HG03521 (cell line): ENCODE data around the gene SRBD1.
A peak's percentile ranks its signal among the peaks of the same experiment; 100 is the strongest.

Experiments
- ATAC-seq: cut with Tn5 transposase; IDR thresholded peaks from one replicate; pipeline ENCODE4 v1.9.1; 2021; ENCODE audit warnings: mild to moderate bottlenecking, moderate library complexity; ENCODE audit not compliant: unreplicated experiment

SRBD1 gene

DNA sequence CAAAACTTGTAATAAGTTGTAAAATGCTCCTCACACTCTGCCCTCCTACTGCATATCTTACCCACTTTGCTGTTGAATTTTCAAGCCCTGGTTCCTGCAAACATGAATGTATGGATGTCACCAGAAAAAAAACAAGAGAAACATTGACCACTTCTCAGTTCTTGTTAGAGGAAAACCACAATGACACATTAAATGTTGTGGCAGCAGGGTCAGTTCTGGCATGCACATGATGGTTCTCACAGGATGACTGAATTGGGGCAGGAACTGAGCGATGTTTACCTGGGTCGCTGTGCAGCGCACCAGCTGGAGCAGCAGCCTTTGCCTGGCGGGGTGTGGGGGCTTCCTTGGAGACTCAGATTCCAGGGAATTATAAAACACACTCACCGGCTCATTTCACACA, 26.4 kb upstream of the SRBD1 start:
- ATAC-seq: peak; percentile 79

DNA sequence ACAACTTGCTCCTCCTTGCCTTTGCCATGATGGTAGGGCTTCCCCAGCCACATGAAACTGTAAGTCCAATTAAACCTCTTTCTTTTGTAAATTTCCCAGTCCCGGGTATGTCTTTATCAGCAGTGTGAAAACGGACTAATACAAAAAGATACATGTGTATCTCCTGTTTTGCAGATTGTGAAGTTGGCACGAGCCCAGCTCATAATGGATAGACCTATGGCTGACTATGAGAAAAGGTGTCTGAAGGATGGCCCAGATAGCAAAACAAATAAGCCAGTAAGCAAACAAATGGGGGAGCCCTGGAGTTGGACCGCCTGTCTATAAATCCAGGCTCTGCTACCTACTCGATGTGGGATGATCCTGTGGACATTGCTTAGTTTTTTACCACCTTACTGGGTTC, 24.9 kb upstream of the SRBD1 start:
- ATAC-seq: no peak

GRCh38 chr2:45634223-45634622, 23.2 kb upstream of the SRBD1 start:
- no peak for ATAC-seq

GRCh38 chr2:45631955-45632354, 20.9 kb upstream of the SRBD1 start:
- no peak for ATAC-seq

DNA sequence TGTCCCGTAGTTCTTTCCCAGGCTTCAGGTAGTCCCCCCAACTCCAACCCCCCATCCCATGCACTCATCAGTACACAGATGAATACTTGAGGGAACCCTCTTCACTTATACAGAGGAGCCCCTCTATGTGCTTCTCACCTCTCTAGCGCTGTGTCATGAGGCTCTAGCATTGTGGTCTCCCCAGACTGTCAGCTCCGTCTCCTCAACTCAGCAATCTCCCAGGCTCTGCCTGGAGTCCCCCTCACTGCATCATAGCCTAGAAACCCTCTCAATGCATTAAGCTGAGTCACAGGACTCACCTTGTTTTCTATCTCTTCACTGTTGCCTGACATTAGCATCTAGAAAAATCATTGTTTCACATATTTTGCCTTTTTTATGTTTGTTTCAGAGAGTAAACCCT, 20.3 kb upstream of the SRBD1 start:
- no peak for ATAC-seq

GRCh38 chr2:45629971-45630370, 18.9 kb upstream of the SRBD1 start:
- no peak for ATAC-seq

GRCh38 chr2:45627911-45628310, 16.8 kb upstream of the SRBD1 start:
- ATAC-seq: no peak

DNA sequence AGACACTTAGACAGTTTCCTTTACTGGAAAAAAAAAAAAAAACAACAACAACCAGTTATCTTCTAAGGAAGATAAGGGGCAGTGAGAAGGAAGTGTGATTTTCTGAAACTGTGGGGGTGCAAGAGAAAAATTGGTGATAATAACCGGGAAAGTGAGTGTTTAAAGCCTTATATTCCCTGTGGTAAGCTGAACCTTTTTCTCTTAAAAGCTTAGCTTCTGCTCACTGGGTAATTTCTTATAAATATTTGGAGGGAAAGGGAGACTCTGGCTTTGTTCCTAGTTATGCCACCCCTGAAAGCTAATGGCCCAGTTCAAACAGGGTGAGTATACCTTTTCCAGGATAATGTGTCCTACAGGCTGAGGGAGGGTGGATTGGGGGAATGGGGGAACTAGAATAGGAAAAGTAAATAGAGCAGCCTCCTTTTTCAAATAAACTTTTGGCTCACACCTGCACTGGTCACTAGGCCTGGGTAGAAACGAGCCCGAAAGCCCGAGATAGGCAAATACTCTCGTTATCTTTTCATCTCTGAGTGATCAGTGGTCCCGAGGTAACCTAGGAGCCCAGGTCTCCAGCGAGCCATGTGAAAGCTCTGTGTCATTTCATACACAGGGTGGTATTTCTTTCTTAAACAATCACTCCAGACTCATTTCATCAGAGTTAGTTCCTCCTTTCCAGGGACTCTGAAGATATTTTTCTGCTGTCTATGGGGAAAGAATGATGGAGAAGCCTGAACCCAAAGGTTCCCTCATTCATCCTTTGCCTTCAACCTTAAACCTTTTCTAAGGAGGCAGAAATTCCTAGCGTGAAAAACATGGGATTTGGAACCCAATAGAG, 15.5 kb upstream of the SRBD1 start:
- ATAC-seq: no peak

GRCh38 chr2:45625824-45626223, 14.8 kb upstream of the SRBD1 start:
- no peak for ATAC-seq

DNA sequence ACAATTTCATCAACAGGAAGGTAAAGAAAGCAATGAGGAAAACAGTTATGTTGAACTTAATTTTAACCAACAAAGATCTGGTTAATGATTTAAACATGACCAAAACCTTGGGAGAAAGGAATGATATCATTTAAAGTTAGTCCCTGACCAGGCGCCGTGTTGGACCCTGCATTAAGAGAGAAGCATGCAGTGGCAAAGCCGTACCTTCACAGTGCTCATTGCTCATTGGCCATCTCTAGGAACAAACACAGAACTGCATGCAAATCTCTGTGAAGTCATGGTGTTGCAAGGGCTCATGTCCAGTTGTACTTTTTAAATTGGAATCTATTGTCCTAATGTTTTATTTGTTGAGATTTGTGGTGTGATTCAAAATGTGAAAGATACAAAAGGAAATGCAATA, 12.0 kb upstream of the SRBD1 start:
- no peak for ATAC-seq

- ATAC-seq: no peak
These were observed 11.4 kb upstream of the SRBD1 start for GRCh38 chr2:45622336-45623075.

GRCh38 chr2:45617496-45617895, 6.4 kb upstream of the SRBD1 start:
- ATAC-seq: no peak

DNA sequence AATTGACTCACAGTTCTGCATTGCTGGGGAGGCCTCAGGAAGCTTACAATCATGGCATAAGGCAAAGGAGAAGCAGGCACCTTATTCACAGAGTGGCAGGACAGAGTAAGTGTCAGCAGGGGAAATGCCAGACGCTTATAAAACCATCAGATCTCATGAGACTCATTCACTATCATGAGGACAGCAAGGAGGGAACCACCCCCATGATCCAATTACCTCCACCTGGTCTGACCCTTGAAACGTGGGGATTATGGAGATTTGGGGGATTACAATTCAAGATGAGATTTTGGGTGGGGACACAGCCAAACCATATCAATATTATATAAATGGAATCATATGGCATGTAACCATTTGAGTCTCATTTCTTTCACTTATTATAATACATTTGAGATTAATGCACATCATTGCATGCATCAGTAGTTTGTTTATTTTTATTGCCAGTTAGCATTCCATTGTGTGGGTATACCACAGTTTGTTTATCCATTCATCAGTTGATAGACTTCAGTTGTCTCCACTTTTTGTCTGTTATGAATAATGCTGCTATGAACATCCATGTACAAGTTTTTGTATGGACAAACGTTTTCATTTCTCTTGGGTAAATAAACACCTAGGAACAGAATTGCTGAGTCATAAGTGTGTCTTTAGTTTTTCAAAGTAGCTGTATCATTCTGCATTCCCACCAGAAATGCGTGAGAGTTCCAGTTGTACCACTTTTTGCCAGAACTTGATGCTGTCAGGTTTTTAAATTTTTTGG, 5.8 kb upstream of the SRBD1 start:
- no peak for ATAC-seq

- no peak for ATAC-seq
These were observed 3.9 kb upstream of the SRBD1 start for GRCh38 chr2:45614871-45615415.

- no peak for ATAC-seq
These were observed 3.3 kb upstream of the SRBD1 start for GRCh38 chr2:45614330-45614729.

- no peak for ATAC-seq
These were observed 1.7 kb upstream of the SRBD1 start for GRCh38 chr2:45612731-45613130.

- no peak for ATAC-seq
These were observed 1.2 kb upstream of the SRBD1 start for GRCh38 chr2:45612285-45612684.

DNA sequence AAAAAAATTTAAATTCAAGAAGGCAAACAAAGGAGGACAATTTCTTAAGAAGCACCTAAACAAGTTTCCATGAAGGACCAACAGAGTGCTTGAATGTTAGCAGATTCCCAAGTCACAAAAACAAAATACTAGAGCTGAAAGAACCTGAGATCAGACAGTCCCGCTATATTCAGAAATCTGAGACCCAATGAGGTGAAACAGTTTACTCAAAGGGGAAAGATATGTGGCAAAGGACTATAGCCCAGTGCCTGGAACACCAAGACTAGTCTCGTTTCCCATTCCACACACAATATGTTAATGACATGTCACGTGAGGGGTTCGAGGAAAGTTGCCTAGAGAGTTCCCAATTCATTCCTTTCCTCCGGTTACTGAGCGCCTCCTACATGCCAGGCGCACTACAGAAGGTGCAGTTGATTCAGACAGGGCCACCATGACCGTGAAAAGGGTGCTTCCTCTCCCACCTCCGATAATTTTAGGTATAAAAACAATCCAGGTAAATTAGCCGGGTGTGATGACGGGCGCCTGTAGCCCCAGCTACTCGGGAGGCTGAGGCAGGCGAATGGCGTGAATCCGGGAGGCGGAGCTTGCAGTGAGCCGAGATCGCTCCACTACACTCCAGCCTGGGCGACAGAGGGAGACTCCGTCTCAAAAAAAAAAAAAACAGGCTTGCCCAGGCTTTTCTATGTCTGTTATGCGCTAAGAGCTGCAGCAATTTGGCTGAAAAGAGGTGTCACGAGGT, 617 bp downstream of the SRBD1 start:
- peak; percentile 28 for ATAC-seq

DNA sequence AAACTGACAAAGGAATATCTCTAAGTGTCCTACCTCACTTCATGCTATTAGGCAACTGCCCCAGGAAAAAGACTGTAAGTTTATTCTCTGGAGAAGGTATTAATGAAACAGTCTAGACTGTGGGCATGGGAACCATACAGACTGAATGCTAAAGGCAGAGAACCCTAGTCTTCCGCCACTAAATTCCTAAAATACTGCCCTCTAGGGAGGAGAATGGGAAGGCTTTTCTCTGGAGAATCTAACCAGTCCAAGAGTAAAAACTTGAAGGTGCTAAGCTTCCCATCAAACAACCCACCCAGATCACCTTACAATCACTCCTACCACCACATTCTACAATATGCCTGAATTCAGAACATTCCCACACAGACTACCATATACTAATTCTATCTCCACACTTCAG, 3.4 kb downstream of the SRBD1 start:
- no peak for ATAC-seq

- ATAC-seq: no peak
These were observed 4.3 kb downstream of the SRBD1 start for GRCh38 chr2:45606796-45607195.

- ATAC-seq: no peak
These were observed 6.0 kb downstream of the SRBD1 start for GRCh38 chr2:45605116-45605515.
